Psoas muscle (tissue), 8 donors: ENCODE results near the gene CA5A. TPM values are rescaled to one million over a fixed set of nuclear protein-coding genes. Genes with fewer than 3 reads are reported as not detected.
"Not testable (repeated sequence)": the region's sequence is repeated elsewhere in the genome, so short reads cannot be mapped to it uniquely, and the experiment has no call there.

Experiments used
- ATAC-seq, 4 donors: fragments of 200-7000 bp; cut with Tn5 transposase; one replicate each; pipeline ENCODE4 v1.9.1; 2020; ENCODE audit warnings: moderate library complexity in 3 of 4, mild to moderate bottlenecking in 2 of 4
- DNase-seq, 2 donors: peaks; one replicate each; pipeline ENCODE4 v3.0.0-alpha.2; 2020
- H3K27ac ChIP-seq: fragments of 200-600 bp; one replicate; pipeline ENCODE4 v1.8.0; 2022
- H3K27me3 ChIP-seq, 3 donors: fragments of 200-600 bp in 1 of 3; one replicate each; pipeline versions ENCODE4 v1.6.1 to v1.8.0; 2013 to 2022; ENCODE audit warnings: low read length in 2 of 3, mild to moderate bottlenecking in 2 of 3, moderate library complexity in 1 of 3; ENCODE audit not compliant: insufficient read depth in 3 of 3
- H3K36me3 ChIP-seq, 2 donors: fragments of 200-600 bp in 1 of 2; one replicate each; pipeline versions ENCODE4 v1.6.1 to v1.8.0; 2013 to 2022; ENCODE audit warnings: low read depth in 1 of 2, mild to moderate bottlenecking in 1 of 2, moderate library complexity in 1 of 2; ENCODE audit not compliant: insufficient read depth in 1 of 2
- H3K4me1 ChIP-seq: fragments of 200-600 bp; one replicate; pipeline ENCODE4 v1.8.0; 2022
- H3K4me3 ChIP-seq: fragments of 200-600 bp; one replicate; pipeline ENCODE4 v1.8.0; 2022; ENCODE audit warnings: mild to moderate bottlenecking
- H3K9me3 ChIP-seq: fragments of 200-600 bp; one replicate; pipeline ENCODE4 v1.8.0; 2022
- WGBS, 3 donors: extraction: QIAGEN DNeasy Blood & Tissue Kit; methylation state at CpG; one replicate each; pipeline versions ENCODE4 v1.1.6 to v1.1.7; 2013; 5-methylcytosine and 5-hydroxymethylcytosine counted together
- intact Hi-C, 2 donors: fragments of 100-400 bp; cut with DNase I; formaldehyde crosslinking; loops; one replicate each; pipeline versions ENCODE4 v1.11.0 to v1.14.2; 2022
- polyA plus RNA-seq, 3 donors: library from polyadenylated mRNA; stranded (reverse); fragments of 200-250 nt; gene quantifications; one replicate each; pipeline ENCODE4 v1.2.3, GENCODE V29; 2013
- total RNA-seq, 4 donors: library from RNA; stranded (reverse); fragmentation: NEBNext Ultra II Directional in 2 of 4; extraction: Animal tissue kit (Norgen Biotek cat#: 25700) in 2 of 4; gene quantifications; one replicate each; pipeline versions ENCODE4 v1.2.1 to v1.2.4, GENCODE V29; 2021 to 2023
- TF ChIP-seq, protein P1 (sequence below): fragments of 200-600 bp; IDR thresholded peaks from one replicate; pipeline ENCODE4 v1.8.0; 2022; ENCODE audit warnings: antibody characterized with exemption
- donor health status: healthy with polysubstance abuse.
- donor health status: DM: no; HTN: no; CAD: no; lungs with moderate emphysema.
- donor health status: Bipolar disorder and iron deficiency.
- donor health status: healthy.
- donor health status: DM: yes; HTN: yes; CAD: no.
- donor health status: DM: no; HTN: no; CAD: no.
- donor health status: DM: no; HTN: no; CAD: no.
- donor health status: DM: yes; HTN: yes; CAD: no.

The CA5A gene
- total and polyA plus RNA-seq, 7 donors: 0.12 TPM; not detected in 6

DNA sequence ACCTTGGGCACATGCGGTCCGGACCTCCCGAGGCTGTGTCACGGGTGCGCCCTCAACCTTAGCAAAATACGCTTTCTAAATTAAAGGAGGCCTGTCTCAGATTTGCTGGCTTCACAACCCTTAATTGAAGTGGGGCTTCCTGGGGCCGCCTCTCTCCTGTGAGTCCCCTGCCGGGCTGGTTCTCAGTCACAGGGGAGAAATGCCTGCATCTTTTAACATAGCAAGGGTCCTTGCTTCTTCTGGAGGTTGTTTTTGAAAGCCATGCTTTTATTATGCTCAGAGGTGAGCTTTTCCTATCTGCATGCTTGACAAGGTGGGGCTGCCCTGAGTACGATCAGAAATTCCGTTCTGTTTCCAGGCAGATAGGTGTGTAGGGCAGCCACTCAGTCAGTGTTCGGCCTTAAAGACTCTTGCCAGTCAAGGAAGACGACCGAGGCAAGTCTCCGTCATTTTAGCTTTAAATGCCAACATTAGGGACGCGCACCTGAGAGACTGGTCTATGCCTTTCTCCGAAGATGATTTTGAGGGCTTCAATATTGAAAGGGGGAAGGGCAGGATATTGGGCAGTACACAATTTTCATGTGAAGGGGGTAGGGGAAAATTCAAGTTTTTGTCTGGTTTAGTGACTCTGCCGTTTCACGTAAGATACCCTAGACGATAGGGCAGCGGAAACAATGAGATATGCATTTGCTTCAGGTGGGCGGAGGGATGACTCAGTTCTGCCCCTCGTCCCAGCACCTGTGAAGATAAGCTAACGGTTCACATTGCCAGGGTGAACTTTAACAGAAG, 61.5 kb downstream of the CA5A start:
- intact Hi-C loops: no loop called here
- no peaks in the 10 kb centered on the region for H3K9me3 ChIP-seq
- ATAC-seq: no peak
- TF ChIP-seq, protein P1, sequence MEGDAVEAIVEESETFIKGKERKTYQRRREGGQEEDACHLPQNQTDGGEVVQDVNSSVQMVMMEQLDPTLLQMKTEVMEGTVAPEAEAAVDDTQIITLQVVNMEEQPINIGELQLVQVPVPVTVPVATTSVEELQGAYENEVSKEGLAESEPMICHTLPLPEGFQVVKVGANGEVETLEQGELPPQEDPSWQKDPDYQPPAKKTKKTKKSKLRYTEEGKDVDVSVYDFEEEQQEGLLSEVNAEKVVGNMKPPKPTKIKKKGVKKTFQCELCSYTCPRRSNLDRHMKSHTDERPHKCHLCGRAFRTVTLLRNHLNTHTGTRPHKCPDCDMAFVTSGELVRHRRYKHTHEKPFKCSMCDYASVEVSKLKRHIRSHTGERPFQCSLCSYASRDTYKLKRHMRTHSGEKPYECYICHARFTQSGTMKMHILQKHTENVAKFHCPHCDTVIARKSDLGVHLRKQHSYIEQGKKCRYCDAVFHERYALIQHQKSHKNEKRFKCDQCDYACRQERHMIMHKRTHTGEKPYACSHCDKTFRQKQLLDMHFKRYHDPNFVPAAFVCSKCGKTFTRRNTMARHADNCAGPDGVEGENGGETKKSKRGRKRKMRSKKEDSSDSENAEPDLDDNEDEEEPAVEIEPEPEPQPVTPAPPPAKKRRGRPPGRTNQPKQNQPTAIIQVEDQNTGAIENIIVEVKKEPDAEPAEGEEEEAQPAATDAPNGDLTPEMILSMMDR: no peak
- H3K36me3 ChIP-seq: no peaks in the 10 kb centered on the region
- DNase-seq: no peak
- H3K27me3 ChIP-seq: peaks cover 0 to 8% (median 5%) of the 10 kb centered on the region in 3 donors
- no peak overlapping the region for H3K27ac ChIP-seq
- H3K4me3 ChIP-seq: no peak overlapping the region
- 46 to 56% (median 53%) methylated on average over 24 of the region's 24 CpGs for WGBS, 3 donors
- H3K4me1 ChIP-seq: no peaks in the 10 kb centered on the region

DNA sequence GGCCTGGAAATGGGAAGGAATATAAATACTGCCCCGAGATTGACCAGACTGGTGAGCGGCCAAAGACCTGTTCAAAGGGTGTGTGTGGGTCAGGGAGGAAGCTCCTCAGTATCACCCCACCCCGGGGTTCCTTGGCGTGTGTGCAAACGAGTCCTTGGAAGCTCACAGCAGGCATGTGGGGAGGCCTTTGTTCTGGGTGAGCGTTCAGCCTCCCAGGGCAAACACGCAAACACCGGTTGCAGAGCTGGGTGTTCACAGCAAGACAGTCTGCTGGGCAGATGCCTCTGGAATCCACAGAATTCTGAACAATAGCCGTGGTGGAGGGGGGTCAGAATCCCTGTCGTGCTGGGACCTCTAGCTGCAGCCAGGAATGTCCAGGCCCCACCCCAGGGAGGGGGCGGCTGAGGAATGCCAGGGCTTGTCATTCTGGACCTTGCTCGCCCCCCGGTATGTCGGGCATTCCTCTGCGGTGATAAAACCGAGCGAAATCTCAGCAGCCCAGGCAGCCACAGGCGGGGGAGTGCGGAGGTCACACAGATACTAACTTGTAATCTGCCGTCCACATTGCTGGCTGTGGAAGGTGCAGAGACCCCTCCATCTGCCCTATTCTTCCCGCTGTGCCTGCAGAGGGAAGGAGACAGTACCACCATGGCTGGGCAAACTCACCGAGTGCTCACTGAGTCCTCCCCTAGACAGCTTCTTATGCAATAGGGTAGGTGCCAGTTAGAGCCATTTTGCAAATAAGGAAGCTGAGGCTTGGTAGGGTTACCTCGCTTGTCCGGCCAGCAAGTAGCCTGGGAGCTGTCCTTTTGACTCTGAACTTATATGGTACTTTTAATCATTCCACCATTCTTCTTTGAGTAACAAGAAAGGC, 65.7 kb downstream of the CA5A start:
- WGBS, 3 donors: 81 to 86% (median 82%) methylated on average over 22 to 23 of the region's 24 CpGs
- not testable (repeated sequence) for ATAC-seq
- peak overlapping the region; percentile 23 for H3K27ac ChIP-seq

DNA sequence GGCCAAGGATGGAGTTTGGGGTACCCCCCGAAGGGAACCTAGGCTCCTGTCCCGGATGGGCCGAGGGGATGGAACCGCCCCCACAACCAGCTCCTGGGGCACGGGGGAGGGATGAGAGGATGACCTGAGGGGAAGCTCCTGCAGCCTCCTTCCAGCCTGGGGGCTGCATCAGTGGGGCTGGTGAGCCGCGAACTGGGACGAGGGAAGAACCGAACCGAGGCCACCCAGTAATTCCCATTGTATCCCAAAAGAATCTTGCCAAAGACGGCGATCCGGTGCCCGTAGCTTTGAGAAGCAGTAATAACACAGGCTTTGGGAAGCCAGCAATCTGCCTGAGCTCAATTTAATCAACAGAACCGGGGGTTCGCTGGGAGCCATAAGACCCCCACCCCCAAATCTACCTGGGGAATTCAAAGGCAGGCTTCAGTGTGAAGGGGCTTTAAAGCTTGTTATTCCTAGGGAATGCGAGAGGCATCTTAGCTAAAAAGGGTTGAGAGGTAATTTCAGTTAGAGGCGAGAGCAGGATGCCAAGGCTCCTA, 66.4 kb downstream of the CA5A start:
- intact Hi-C loops: loop anchor here in 1 of 2 donors (2.0 kb wide), 1 partner anchor 89 kb away; no protein-coding TSS in a partner anchor
- DNase-seq, ATAC-seq, H3K27me3 ChIP-seq, H3K27ac ChIP-seq, H3K4me3 ChIP-seq, H3K36me3 ChIP-seq, H3K4me1 ChIP-seq, H3K9me3 ChIP-seq: not testable (repeated sequence)
- 75 to 84% (median 76%) methylated on average over 14 to 18 of the region's 18 CpGs for WGBS, 3 donors

More for the DNA sequence above, 65.7 kb downstream of the CA5A start:
- not testable (repeated sequence) for H3K4me3 ChIP-seq, H3K4me1 ChIP-seq, H3K9me3 ChIP-seq, H3K27me3 ChIP-seq, DNase-seq, H3K36me3 ChIP-seq
- intact Hi-C loops: loop anchor here (1.0 to 2.0 kb wide), 2 partner anchors 90 to 91 kb away; no protein-coding TSS in a partner anchor

DNA sequence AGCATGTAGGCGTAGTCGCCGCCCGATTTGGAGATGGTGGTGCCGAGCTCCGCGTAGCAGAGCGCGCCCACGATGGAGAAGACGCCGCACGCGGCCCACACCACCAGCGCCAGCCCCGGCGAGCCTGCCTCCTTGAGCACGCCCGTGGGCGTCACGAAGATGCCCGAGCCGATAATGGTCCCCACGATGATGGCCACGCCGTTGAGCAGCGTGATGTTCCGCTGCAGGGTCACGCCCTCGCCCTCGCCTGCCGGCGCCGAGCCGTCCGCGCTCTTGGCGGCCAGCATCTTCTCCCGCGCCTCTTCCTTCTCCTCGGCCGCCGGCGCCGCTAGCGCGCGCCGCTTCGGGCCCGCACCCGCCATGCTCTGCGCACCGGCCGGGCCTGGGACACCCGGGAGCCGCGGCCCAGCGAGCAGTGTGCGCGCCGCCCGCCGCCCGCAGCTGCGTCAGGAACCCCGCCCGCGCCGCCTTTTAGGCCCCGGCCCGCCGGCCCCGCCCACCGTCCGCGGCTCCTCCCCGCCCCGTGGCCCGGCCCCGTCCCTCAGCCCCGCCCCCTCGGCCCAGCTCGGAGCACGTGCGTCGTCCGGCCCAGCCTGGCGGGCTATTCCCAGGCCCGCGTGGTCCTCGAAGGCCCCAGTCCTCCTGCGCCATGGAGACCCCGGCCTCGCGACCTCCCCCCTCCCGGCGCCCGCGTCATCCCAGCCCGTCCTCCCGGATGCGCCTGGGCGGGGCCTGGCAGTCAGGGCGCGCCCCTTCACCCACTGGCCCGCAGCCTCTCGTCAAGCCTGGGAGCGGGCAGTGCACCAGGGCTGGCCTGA, 67.1 kb downstream of the CA5A start, which contains the start of gene SLC7A5:
SLC7A5 (minus strand) TSS at position 447 of the 818 bp plus-strand sequence; CDS start at position 362, 85 bp downstream.
- 6 to 10% (median 9%) methylated on average over 36 to 109 of the region's 109 CpGs for WGBS, 3 donors
- H3K4me3 ChIP-seq: peak within 1 kb of the TSS; percentile 78
- peak within 1 kb of the TSS; percentile 71 for H3K27ac ChIP-seq
- H3K27me3 ChIP-seq, H3K9me3 ChIP-seq, H3K36me3 ChIP-seq, H3K4me1 ChIP-seq, intact Hi-C loops: not testable (repeated sequence)
- DNase-seq: peak; percentile 86 to 90
- ATAC-seq: peak; percentile 84 to 89 (median 86)

DNA sequence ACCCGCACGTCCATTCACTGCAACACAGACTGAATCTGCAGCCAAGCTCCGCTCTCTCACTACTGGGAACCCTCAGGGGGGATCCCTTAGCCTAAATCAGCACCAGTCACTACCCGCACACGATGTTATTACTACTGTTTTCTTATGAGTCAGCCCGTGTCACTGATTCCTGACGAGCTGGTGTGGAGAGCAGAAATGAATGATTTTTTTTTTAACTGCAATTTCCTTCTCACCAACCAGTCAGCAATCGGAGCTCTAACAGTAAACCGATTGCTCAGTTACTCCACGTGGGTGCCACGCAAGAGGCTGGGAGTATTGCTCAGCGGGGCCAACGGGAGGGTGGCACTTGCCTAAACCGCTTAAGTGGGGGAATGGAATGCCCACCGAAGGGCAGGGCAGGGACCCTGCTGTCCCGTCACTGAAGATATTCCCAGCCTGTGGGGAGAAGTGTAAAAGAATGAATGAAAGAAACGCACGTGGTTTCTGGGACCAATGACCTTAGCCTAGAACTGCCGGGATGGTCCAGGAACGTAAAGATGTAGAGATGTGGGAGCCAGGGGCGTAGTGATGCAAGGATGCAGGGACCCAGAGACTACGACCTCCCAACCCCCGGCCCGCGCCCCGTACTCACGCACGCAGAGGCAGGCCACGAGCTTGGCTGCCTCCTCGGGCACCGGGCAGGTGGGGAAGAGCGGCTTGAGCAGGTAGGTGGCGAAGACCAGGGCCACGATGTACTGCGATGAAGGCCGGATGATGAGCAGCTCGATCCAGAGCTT, 67.9 kb downstream of the CA5A start:
- H3K4me1 ChIP-seq, H3K36me3 ChIP-seq, H3K27me3 ChIP-seq, intact Hi-C loops, DNase-seq, H3K9me3 ChIP-seq: not testable (repeated sequence)
- ATAC-seq: peak; percentile 35 to 58 (median 46)
- WGBS, 3 donors: 15 to 28% (median 15%) methylated on average over 31 to 37 of the region's 37 CpGs
- Histone ChIP-seq H3K4me3 (peak overlapping the region; percentile 78), H3K27ac (peak overlapping the region; percentile 71)

DNA sequence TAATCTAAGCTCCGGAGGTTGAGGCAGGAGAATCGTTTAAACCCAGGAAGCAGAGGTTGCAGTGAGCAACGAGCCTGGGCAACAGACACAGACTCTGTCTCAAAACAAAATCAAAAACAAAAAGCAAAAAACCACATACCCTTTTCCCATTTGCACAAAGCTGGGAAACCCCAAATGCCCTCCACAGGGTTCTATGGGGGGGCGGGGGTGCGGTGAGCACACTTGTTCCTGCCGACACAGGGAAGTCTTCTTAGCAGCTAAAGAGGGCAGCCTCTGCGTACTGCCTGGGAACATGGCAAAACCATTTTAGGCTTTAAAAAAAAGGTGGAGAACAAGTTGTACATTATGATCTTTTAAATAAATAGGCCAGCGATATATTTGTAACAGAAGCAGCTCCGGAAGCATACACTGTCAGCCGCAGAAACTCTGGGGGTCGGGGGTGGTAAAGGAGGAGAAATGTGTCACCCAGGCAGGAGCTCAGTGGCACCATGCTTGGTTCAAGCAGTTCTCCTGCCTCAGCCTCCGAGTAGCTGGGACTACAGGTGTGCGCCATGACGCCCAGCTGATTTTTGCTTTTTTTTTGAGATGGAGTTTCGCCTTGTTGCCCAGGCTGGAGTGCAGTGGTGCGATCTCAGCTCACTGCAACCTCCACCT, 70.3 kb downstream of the CA5A start:
- H3K27ac ChIP-seq, H3K4me3 ChIP-seq, H3K9me3 ChIP-seq, H3K27me3 ChIP-seq, H3K36me3 ChIP-seq, ATAC-seq, DNase-seq, intact Hi-C loops: not testable (repeated sequence)
- 85 to 90% (median 85%) methylated on average over 15 to 16 of the region's 16 CpGs for WGBS, 3 donors
- H3K4me1 ChIP-seq: peaks cover 16% of the 10 kb centered on the region
